OCI-LY1 (cell line): ENCODE data around the gene FOXK1.

Source experiments
- H2AFZ ChIP-seq: fragments of 200-600 bp; sonication (generic), shearing (Covaris generic); 2 replicates; pipeline ENCODE4 v1.6.0; 2014; ENCODE audit warnings: antibody characterized with exemption, mild to moderate bottlenecking, low read length
- H3F3A ChIP-seq: fragments of 200-600 bp; sonication (generic), shearing (Covaris generic); 2 replicates; pipeline ENCODE4 v1.6.0; 2014; ENCODE audit warnings: mild to moderate bottlenecking, antibody characterized with exemption, low read length, moderate library complexity; ENCODE audit not compliant: insufficient read depth
- H3K27ac ChIP-seq: fragments of 200-600 bp; sonication (generic); 2 replicates; pipeline ENCODE4 v1.5.1; 2014; ENCODE audit warnings: low read length, mixed run types, mild to moderate bottlenecking, low read depth; ENCODE audit not compliant: poor library complexity, severe bottlenecking
- H3K27me3 ChIP-seq: fragments of 200-600 bp; sonication (generic); 2 replicates; pipeline ENCODE4 v1.6.0; 2014; ENCODE audit warnings: antibody characterized with exemption, mild to moderate bottlenecking, low read length, moderate library complexity; ENCODE audit not compliant: insufficient read depth
- H3K36me3 ChIP-seq: fragments of 200-600 bp; sonication (generic); 2 replicates; pipeline ENCODE4 v1.6.1; 2014; ENCODE audit warnings: mild to moderate bottlenecking, antibody characterized with exemption, low read length, moderate library complexity, mixed read lengths; ENCODE audit not compliant: insufficient read depth
- H3K4me1 ChIP-seq: fragments of 200-600 bp; sonication (generic); 2 replicates; pipeline ENCODE4 v1.5.1; 2014; ENCODE audit warnings: mild to moderate bottlenecking, low read length, moderate library complexity; ENCODE audit not compliant: insufficient read depth, severe bottlenecking
- H3K4me2 ChIP-seq: fragments of 200-600 bp; sonication (generic), shearing (Covaris generic); 2 replicates; pipeline ENCODE4 v1.6.1; 2014; ENCODE audit warnings: low read length
- H3K4me3 ChIP-seq: fragments of 200-600 bp; sonication (generic); 2 replicates; pipeline ENCODE4 v1.5.1; 2014; ENCODE audit warnings: low read length, low read depth, mild to moderate bottlenecking, mixed read lengths; ENCODE audit not compliant: poor library complexity, severe bottlenecking
- H3K79me2 ChIP-seq: fragments of 200-600 bp; shearing (Covaris generic); 2 replicates; pipeline ENCODE4 v1.6.1; 2016; ENCODE audit warnings: mixed run types, low read length, mixed read lengths; ENCODE audit not compliant: insufficient read depth
- H3K9ac ChIP-seq: fragments of 200-600 bp; sonication (generic), shearing (Covaris generic); 2 replicates; pipeline ENCODE4 v1.6.1; 2014; ENCODE audit warnings: mild to moderate bottlenecking, low read length, mixed read lengths
- H3K9me2 ChIP-seq: fragments of 200-600 bp; sonication (generic), shearing (Covaris generic); 2 replicates; pipeline ENCODE4 v1.6.1; 2014; ENCODE audit warnings: low read depth, mild to moderate bottlenecking, low read length, mixed read lengths
- H3K9me3 ChIP-seq: fragments of 200-600 bp; shearing (Covaris generic); 2 replicates; pipeline ENCODE4 v1.6.1; 2014; ENCODE audit warnings: low read length, mixed read lengths
- H4K20me1 ChIP-seq: fragments of 200-600 bp; sonication (generic), shearing (Covaris generic); 2 replicates; pipeline ENCODE4 v1.6.0; 2016; ENCODE audit warnings: mild to moderate bottlenecking, low read length; ENCODE audit not compliant: insufficient read depth
- EZH2 ChIP-seq: fragments of 200-600 bp; sonication (generic), shearing (Covaris generic); IDR thresholded peaks from 2 replicates; pipeline ENCODE4 v1.8.0; 2017; ENCODE audit warnings: borderline replicate concordance, mixed run types, mild to moderate bottlenecking, antibody characterized with exemption, low read length, moderate library complexity, mixed read lengths
- TF ChIP-seq, protein P1 (sequence below): fragments of 200-600 bp; sonication (generic), shearing (Covaris generic); IDR thresholded peaks from 2 replicates; pipeline ENCODE4 v1.5.1; 2017; ENCODE audit warnings: mild to moderate bottlenecking, antibody characterized with exemption, low read length, moderate library complexity, mixed read lengths

The FOXK1 gene

DNA sequence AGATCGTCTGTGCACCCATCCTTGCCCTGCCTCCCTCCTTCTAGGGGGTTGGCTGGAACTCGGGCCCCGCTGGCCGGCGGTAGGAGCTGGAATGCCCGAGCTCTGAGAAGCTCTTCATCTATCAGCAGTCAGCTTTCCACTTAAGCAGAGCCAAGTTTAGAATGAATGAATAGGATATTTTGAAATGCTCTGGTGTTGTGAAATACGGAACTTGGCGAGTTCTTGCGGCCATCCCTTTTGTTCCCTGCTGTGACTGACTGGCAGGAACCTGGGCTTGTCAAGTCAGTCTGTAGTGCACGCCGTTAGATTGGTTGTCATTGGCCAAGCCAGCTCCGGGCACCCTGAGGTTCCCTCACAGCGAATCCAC is 33.3 kb downstream of the FOXK1 start:
- no peak overlapping the region for H3K27ac ChIP-seq
- H3K4me2 ChIP-seq = no peak overlapping the region
- H3K36me3 ChIP-seq = peaks cover 17% of the 10 kb centered on the region
- TF ChIP-seq, protein P1, sequence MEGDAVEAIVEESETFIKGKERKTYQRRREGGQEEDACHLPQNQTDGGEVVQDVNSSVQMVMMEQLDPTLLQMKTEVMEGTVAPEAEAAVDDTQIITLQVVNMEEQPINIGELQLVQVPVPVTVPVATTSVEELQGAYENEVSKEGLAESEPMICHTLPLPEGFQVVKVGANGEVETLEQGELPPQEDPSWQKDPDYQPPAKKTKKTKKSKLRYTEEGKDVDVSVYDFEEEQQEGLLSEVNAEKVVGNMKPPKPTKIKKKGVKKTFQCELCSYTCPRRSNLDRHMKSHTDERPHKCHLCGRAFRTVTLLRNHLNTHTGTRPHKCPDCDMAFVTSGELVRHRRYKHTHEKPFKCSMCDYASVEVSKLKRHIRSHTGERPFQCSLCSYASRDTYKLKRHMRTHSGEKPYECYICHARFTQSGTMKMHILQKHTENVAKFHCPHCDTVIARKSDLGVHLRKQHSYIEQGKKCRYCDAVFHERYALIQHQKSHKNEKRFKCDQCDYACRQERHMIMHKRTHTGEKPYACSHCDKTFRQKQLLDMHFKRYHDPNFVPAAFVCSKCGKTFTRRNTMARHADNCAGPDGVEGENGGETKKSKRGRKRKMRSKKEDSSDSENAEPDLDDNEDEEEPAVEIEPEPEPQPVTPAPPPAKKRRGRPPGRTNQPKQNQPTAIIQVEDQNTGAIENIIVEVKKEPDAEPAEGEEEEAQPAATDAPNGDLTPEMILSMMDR = no peak
- TF ChIP-seq EZH2 = no peak
- H3K9ac ChIP-seq = no peak overlapping the region
- no peaks in the 10 kb centered on the region for H3K9me3 ChIP-seq
- no peak overlapping the region for H2AFZ ChIP-seq
- peaks cover 14% of the 10 kb centered on the region for H3K79me2 ChIP-seq
- H3K4me1 ChIP-seq = peaks cover 35% of the 10 kb centered on the region
- H3K4me3 ChIP-seq = no peak overlapping the region
- H3F3A ChIP-seq = no peaks in the 10 kb centered on the region
- no peaks in the 10 kb centered on the region for H4K20me1 ChIP-seq
- no peaks in the 10 kb centered on the region for H3K27me3 ChIP-seq
- H3K9me2 ChIP-seq = no peaks in the 10 kb centered on the region

DNA sequence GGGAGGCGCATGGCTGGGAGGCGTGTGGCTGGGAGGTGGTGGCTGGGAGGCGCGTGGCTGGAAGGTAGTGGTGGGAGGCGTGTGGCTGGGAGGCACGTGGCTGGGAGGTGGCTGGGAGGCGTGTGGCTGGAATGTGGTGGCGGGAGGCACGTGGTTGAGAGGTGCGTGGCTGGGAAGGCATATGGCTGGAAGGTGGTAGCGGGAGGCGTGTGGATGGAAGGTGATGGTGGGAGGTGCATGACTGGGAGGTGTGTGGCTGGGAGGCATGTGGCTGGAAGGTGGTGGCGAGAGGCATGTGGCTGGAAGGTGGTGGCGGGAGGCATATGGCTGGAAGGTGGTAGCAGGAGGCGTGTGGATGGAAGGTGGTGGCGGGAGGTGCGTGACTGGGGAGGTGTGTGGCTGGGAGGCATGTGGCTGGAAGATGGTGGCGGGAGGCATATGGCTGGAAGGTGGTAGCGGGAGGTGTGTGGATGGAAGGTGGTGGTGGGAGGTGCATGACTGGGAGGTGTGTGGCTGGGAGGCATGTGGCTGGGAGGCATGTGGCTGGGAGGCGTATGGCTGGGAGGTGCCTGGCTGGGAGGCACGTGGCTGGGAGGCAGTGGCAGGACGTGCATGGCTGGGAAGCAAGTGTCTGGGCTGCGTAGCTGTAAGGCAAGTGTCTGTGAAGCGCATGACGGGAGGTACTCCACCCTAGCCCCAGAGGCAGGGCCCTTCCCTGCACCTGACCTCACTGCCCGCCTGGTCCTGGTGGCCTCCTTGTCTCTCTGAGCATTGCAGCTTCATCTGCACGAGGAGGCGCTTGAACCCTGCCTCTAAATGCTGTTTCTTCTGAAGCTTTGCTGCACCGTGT is 35.1 kb downstream of the FOXK1 start:
- peaks cover 14% of the 10 kb centered on the region for H3K79me2 ChIP-seq
- no peak for TF ChIP-seq EZH2
- TF ChIP-seq, protein P1 = no peak
- no peak overlapping the region for H3K9ac ChIP-seq
- H3K9me3 ChIP-seq = no peaks in the 10 kb centered on the region
- H3K27ac ChIP-seq = no peak overlapping the region
- no peaks in the 10 kb centered on the region for H3F3A ChIP-seq
- H4K20me1 ChIP-seq = no peaks in the 10 kb centered on the region
- no peaks in the 10 kb centered on the region for H3K9me2 ChIP-seq
- peaks cover 14% of the 10 kb centered on the region for H3K36me3 ChIP-seq
- H2AFZ ChIP-seq = no peak overlapping the region
- H3K4me3 ChIP-seq = no peak overlapping the region
- no peak overlapping the region for H3K4me2 ChIP-seq
- peaks cover 22% of the 10 kb centered on the region for H3K4me1 ChIP-seq
- H3K27me3 ChIP-seq = no peaks in the 10 kb centered on the region

- H3K9ac ChIP-seq = no peak overlapping the region
- H4K20me1 ChIP-seq = no peaks in the 10 kb centered on the region
- peaks cover 18% of the 10 kb centered on the region for H3K36me3 ChIP-seq
These were observed 36.0 kb downstream of the FOXK1 start for GRCh38 chr7:4718075-4718474.

More at GRCh38 chr7:4718075-4718474, 36.0 kb downstream of the FOXK1 start:
- Histone ChIP-seq H3K9me2 (no peaks in the 10 kb centered on the region), H3K27me3 (no peaks in the 10 kb centered on the region), H3K4me3 (no peak overlapping the region), H2AFZ (no peak overlapping the region), H3K27ac (no peak overlapping the region), H3F3A (no peaks in the 10 kb centered on the region), H3K9me3 (no peaks in the 10 kb centered on the region), H3K4me1 (peaks cover 12% of the 10 kb centered on the region), H3K79me2 (peaks cover 14% of the 10 kb centered on the region), H3K4me2 (no peak overlapping the region)
- no peak for TF ChIP-seq EZH2
- TF ChIP-seq, protein P1 = no peak
